GM12872 (cell line): ENCODE data around the gene TIAL1.

Experiments
- TF ChIP-seq, protein P1 (sequence below): IDR thresholded peaks from 3 replicates; pipeline ENCODE4 v1.5.1; 2011; ENCODE audit warnings: low read depth, mild to moderate bottlenecking, low read length, moderate library complexity; ENCODE audit not compliant: insufficient read depth

Gene TIAL1, protein sequence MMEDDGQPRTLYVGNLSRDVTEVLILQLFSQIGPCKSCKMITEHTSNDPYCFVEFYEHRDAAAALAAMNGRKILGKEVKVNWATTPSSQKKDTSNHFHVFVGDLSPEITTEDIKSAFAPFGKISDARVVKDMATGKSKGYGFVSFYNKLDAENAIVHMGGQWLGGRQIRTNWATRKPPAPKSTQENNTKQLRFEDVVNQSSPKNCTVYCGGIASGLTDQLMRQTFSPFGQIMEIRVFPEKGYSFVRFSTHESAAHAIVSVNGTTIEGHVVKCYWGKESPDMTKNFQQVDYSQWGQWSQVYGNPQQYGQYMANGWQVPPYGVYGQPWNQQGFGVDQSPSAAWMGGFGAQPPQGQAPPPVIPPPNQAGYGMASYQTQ

DNA sequence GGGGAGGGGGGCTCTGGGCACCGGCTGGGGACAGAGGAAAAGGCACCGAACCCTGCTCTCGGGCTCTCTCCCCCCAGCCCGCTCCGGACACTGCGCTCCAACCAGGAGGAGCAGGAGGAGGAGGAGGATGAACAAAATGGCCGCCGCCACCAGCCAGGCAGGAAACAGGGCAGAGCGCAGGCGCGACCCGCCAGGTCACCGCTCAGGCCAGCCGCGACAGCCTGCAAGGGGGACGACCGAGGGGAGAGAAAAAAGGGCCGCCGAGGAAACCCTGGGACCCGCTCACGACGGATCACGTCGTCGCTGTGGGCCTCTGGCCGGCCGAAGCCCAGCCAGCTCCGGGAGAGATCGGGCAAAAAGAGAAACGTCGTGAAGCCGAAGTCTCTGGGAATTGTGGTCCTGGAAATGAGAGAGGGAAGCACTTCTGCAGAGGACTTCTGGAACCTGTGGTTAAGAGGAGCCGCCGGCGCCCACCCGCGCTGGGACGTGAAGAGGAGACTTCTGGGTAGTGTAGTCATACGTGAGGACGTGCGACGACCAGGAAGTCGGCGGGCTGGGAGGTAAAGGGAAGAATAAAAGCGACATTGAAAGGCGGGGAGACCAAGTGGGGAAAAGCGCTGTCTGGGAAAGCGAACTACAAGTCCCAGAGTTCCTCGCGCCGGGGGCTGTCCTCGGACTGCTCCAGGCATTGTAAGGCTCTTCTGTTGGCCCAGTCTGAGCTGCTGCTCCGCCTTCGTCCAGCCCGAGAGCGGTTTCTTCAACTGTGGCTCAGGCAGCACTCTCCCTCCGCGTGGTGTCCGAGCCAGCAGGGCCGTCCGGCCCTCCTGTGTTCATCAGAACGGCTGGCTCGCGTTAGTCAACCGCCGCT is at the start of gene TIAL1:
Gene TIAL1, minus strand, starts transcription at position 428 of the 868 bp plus-strand sequence. CDS start 499 bp downstream, outside the sequence.
- TF ChIP-seq, protein P1, sequence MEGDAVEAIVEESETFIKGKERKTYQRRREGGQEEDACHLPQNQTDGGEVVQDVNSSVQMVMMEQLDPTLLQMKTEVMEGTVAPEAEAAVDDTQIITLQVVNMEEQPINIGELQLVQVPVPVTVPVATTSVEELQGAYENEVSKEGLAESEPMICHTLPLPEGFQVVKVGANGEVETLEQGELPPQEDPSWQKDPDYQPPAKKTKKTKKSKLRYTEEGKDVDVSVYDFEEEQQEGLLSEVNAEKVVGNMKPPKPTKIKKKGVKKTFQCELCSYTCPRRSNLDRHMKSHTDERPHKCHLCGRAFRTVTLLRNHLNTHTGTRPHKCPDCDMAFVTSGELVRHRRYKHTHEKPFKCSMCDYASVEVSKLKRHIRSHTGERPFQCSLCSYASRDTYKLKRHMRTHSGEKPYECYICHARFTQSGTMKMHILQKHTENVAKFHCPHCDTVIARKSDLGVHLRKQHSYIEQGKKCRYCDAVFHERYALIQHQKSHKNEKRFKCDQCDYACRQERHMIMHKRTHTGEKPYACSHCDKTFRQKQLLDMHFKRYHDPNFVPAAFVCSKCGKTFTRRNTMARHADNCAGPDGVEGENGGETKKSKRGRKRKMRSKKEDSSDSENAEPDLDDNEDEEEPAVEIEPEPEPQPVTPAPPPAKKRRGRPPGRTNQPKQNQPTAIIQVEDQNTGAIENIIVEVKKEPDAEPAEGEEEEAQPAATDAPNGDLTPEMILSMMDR, result no peak

DNA sequence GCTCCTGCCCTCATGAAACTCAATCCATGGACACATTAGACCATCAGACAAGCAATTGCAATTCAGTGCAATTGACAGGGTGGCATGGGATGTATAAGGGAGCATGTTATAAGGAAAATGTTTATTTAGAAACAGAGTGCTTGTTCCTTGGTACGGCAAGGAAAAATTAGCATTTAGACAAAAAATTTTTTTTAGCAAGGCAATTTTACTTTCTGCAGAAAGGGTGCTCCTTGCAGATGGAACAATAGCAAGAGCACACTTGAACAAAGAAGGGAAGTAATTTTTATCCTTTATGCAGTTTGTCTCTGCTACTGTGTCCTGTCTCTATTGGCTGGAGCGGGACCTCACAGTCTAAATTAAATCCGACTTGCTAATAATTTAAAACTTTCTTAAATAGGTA is 48.2 kb upstream of the TIAL1 start:
- TF ChIP-seq, protein P1, result no peak

DNA sequence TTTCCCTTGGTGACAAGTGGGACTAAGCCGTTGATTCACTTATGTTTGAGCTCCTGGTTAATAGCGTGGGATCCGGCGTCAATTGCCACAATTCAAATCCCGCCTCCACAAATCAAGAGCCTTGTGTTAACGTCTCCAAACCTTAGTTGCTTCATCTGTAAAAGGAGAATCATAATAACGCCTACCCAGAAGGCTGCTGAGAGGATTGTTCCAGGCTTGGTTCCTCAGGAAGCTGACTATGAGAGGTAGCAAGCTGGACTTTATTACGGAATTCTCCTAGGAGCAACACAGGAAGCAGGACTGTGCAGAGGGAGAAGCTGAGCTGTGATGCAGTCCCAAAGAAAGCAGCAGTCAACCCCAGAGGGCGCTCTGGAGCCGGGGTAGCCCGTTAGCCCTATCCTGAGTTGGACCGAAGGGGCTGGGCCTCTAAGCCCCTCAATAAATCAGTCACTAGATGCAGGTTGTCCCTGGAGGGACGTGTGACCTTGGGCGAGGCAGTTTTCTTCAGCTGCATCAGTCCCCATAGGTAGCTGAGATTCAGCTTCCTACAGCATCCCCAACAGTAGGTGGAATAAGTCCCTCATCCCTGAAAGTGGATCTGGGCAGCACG is 47.5 kb upstream of the TIAL1 start:
- TF ChIP-seq, protein P1, result peak; percentile 36; the same call in 1 of the 3 replicates

DNA sequence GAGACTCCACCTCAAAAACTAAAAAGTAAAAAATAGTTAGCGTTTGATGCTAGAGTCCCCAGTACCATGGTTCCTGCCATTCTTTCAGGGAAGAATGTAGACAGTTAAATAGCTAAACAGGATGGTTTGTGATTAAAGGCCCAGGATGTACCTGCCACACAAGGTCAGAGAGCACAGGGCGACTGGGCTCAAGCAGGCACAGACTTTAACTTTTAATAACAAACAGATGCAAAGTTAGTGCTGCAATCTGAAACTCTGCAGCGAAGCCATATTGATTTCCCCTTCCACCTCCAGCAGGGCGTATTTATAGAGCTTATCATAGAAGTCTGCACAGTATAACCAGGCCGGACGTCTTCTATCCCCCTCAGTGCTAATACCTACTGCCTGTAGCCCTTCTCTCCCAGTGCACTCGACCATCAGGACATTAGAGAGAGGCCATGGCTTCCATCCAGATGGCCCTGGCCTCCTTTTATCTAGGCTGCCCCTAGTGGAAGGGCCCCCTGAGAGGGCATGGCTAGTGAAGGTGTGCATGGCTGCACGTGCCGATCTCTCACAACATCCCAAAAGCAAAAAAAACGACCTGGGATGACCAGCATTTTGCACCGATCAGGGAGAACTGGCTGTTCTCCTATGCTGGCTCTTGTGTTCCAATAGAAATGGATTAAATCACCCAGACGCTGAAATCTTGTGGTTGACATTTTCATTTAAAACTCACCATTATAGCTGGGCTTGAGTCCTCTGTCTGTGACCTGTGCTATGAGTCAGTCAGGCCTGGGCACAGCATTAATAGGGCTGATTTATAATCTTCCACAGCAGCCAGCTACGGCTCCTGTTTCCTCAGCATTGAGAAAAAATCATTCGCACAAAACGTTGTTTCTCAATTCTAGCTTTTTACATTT is 46.8 kb upstream of the TIAL1 start:
- TF ChIP-seq, protein P1, result no peak

DNA sequence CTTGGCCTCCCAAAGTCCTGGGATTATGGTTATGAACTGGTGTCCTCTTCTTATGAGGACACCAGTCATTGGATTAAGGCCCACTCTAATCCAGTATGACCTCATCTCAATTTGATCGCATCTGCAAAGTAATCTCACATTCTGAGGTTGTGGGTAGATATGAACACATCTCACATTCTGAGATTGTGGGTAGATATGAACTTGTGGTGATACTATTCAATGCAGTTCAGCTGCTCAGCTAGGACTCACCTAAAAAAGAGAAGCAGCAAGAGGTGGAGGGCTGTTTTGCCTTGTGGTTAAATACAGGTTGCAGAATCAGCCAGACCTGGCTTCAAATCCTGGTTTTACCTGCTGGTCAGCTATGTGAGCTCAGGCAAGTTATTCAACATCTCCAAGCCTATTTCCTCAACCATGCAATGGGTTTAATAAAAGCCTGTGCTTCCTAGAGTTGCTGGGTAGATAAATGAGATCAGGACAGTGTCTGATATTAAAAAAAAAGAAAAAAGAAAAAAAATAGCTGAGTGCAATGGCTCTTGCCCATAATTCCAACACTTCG is 45.9 kb upstream of the TIAL1 start:
- TF ChIP-seq, protein P1, result no peak

DNA sequence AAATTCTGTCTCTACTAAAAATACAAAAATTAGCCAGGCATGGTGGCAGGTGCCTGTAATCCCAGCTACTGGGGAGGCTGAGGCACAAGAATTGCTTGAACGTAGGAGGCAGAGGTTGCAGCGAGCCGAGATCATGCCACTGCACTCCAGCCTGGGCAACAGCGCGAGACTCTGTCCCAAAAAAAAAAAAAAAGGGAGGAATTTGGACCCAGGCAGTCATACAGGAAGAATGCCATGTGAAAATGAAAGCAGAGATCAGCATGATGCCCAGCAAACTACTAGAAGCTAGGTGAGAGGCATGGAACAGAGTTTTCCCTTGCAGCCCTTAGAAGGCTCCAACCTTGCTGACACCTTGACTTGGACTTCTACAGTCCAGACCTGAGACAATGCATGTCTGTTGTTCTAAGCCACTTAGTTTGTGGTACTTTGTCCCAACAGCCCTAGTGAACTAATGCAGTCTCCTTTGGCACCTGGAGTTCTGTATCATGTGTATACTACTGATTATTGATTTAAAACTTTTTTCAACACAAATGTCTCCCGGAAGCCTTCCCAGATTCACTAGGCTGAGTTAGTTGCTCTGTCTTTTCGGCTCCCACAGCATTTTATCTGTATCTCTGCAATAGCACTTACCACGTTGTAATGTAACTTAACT is 44.2 kb upstream of the TIAL1 start:
- TF ChIP-seq, protein P1, result no peak
